DND-41 (cell line): Measurements from ENCODE around the gene AFAP1L1.

Experiments
- ATAC-seq: fragments of 200-7000 bp; cut with Tn5 transposase; 3 replicates; pipeline ENCODE4 v1.9.1; 2021; ENCODE audit warnings: low read depth; ENCODE audit not compliant: insufficient read depth
- DNase-seq: peaks from one replicate; pipeline ENCODE4 v3.0.0-alpha.2; 2020
- H2AFZ ChIP-seq: 2 replicates; pipeline ENCODE4 v1.6.0; 2012; ENCODE audit warnings: low read depth, low read length
- H3K27ac ChIP-seq: 2 replicates; pipeline ENCODE4 v1.5.1; 2012; ENCODE audit warnings: low read length, inconsistent platforms
- H3K27me3 ChIP-seq: fragments of 200-600 bp; sonication (generic); 2 replicates; pipeline ENCODE4 v1.6.0; 2012; ENCODE audit warnings: low read length, mild to moderate bottlenecking, inconsistent platforms; ENCODE audit not compliant: insufficient read depth, poor library complexity
- H3K36me3 ChIP-seq: 2 replicates; pipeline ENCODE4 v1.5.1; 2012; ENCODE audit warnings: low read length, inconsistent platforms; ENCODE audit not compliant: insufficient read depth
- H3K4me1 ChIP-seq: 2 replicates; pipeline ENCODE4 v1.5.1; 2012; ENCODE audit warnings: mild to moderate bottlenecking, low read length; ENCODE audit not compliant: insufficient read depth
- H3K4me2 ChIP-seq: 2 replicates; pipeline ENCODE4 v1.6.0; 2012; ENCODE audit warnings: mild to moderate bottlenecking, moderate library complexity, low read length, inconsistent platforms; ENCODE audit not compliant: insufficient read depth
- H3K4me3 ChIP-seq, 2 experiments: fragments of 200-600 bp in 1 of 2; shearing (Covaris generic) in 1 of 2; 2 replicates each; pipeline ENCODE4 v1.5.1; 2012 to 2016; ENCODE audit warnings: inconsistent platforms in 2 of 2, low read length in 2 of 2, mild to moderate bottlenecking in 2 of 2, low read depth in 1 of 2, moderate library complexity in 1 of 2
- H3K79me2 ChIP-seq: 2 replicates; pipeline ENCODE4 v1.6.0; 2012; ENCODE audit warnings: low read length, inconsistent platforms; ENCODE audit not compliant: insufficient read depth
- H3K9ac ChIP-seq: 2 replicates; pipeline ENCODE4 v1.6.0; 2012; ENCODE audit warnings: low read depth, mild to moderate bottlenecking, inconsistent platforms, low read length, moderate library complexity
- H3K9me3 ChIP-seq: 2 replicates; pipeline ENCODE4 v1.5.1; 2012; ENCODE audit warnings: low read length, moderate library complexity, mild to moderate bottlenecking, inconsistent platforms; ENCODE audit not compliant: insufficient read depth, severe bottlenecking
- H4K20me1 ChIP-seq: 2 replicates; pipeline ENCODE4 v1.6.0; 2012; ENCODE audit warnings: low read length; ENCODE audit not compliant: insufficient read depth
- EZH2 ChIP-seq: IDR thresholded peaks from 3 replicates; pipeline ENCODE4 v1.6.1; 2012; ENCODE audit warnings: borderline replicate concordance, low read depth, mild to moderate bottlenecking, moderate library complexity, low read length, inconsistent platforms; ENCODE audit not compliant: severe bottlenecking
- TF ChIP-seq, protein P1 (sequence below): IDR thresholded peaks from 2 replicates; pipeline ENCODE4 v1.5.1; 2012; ENCODE audit warnings: borderline replicate concordance, low read length, moderate library complexity, mild to moderate bottlenecking; ENCODE audit not compliant: poor library complexity, severe bottlenecking; ENCODE audit errors: extremely low read depth

Gene AFAP1L1

DNA sequence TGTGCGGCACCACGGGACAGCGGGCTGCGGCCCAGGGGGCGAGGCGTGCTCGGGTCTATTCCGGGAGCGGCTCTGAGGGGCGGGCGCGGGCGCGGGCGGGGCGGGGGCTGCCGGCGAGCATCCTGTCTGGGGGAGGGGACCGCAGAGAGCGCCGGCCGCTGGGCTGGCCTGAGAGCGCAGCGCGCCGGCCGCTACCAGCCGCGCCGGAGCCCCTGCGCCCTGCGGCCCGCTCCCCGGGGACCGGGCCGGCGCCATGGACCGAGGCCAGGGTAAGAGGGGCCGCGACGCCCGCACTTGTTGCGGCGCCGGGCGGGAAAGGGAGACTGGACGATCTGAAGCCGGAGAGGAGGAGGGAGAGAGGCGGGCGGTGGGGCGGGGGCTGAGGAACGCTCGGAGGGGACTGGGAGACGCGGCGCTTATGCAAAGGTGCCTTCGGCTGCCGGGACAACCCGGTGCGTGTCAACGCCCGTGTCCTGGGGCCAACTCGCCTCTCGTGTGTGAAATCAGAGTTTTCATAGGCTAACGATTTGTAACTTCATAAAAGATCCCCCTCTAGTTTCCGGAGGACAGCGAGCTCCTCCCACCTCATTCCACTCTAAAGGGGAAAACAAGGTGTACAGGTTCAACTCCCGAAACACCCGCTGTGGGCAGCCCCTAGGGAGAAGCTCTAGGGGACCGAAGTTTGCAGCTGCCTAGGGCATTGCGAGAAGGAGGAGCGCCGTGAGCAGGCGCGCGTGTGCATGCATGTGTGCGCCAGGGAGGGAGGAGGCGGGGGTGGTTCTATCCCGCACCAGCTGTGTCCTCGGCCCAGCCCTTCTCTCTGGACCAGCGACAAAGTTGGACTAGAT lies at the start of gene AFAP1L1:
TSS of gene AFAP1L1 (plus strand) at position 144 of the 848 bp plus-strand sequence. CDS start at position 254, 110 bp downstream.
- no peak within 1 kb of the TSS for H3K4me2 ChIP-seq
- H3K9ac ChIP-seq = no peak within 1 kb of the TSS
- ATAC-seq (no peak), DNase-seq (no peak)
- no peak for TF ChIP-seq EZH2
- TF ChIP-seq, protein P1, sequence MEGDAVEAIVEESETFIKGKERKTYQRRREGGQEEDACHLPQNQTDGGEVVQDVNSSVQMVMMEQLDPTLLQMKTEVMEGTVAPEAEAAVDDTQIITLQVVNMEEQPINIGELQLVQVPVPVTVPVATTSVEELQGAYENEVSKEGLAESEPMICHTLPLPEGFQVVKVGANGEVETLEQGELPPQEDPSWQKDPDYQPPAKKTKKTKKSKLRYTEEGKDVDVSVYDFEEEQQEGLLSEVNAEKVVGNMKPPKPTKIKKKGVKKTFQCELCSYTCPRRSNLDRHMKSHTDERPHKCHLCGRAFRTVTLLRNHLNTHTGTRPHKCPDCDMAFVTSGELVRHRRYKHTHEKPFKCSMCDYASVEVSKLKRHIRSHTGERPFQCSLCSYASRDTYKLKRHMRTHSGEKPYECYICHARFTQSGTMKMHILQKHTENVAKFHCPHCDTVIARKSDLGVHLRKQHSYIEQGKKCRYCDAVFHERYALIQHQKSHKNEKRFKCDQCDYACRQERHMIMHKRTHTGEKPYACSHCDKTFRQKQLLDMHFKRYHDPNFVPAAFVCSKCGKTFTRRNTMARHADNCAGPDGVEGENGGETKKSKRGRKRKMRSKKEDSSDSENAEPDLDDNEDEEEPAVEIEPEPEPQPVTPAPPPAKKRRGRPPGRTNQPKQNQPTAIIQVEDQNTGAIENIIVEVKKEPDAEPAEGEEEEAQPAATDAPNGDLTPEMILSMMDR = no peak
- H2AFZ ChIP-seq = no peak within 1 kb of the TSS
- H3K36me3 ChIP-seq = no peaks in the 10 kb centered on the region
- H3K4me1 ChIP-seq = no peaks in the 10 kb centered on the region
- H3K79me2 ChIP-seq = no peaks in the 10 kb centered on the region
- no peaks in the 10 kb centered on the region for H4K20me1 ChIP-seq
- no peaks in the 10 kb centered on the region for H3K27me3 ChIP-seq
- no peak within 1 kb of the TSS for H3K4me3 ChIP-seq
- H3K9me3 ChIP-seq = peaks cover 9% of the 10 kb centered on the region
- H3K27ac ChIP-seq = no peak within 1 kb of the TSS

DNA sequence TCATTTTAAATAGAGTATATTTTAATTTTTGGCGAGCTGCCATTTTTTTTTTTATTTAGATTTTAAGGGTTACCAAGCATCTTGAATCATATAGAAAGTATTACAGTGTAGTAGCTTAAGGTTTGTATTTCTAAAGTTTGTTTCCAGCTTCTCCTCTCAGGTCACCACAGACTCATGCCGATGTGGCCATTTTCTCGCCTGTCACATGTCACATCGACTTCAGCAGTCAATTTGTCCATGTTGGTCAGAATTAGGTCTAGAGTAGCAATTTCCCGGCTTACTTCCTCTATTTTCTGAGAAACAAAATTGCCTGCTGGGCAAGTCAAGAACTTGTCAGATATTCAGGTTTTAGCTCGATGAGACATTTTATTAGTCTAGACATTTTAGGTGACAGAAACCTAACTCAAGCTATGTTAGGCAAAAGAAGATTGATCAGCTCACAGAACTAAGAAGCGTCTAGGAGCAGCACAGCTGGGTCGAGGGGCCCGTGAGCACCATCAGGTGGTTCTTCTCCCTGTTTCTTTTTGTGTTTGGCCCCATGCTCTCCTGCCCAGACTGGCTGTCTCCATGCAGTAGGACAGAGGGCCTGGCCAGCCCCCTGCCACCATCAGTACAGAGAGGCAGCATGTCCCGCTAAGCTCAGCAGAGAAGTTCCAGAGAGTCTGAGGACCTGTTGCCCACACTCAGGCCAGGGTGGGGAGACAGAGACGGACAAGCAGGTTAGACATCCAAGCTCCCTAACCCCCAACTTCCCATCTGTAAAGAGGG lies 48.4 kb upstream of the AFAP1L1 start:
- H4K20me1 ChIP-seq = no peaks in the 10 kb centered on the region
- no peaks in the 10 kb centered on the region for H3K79me2 ChIP-seq
- no peaks in the 10 kb centered on the region for H3K27me3 ChIP-seq
- H3K9me3 ChIP-seq = no peaks in the 10 kb centered on the region
- H3K27ac ChIP-seq = no peak overlapping the region
- no peak overlapping the region for H3K4me2 ChIP-seq
- no peaks in the 10 kb centered on the region for H3K4me1 ChIP-seq
- H3K36me3 ChIP-seq = no peaks in the 10 kb centered on the region
- H2AFZ ChIP-seq = no peak overlapping the region
- H3K4me3 ChIP-seq = no peak overlapping the region
- TF ChIP-seq, protein P1 = no peak
- no peak for TF ChIP-seq EZH2
- no peak overlapping the region for H3K9ac ChIP-seq
- ATAC-seq (no peak), DNase-seq (no peak)

DNA sequence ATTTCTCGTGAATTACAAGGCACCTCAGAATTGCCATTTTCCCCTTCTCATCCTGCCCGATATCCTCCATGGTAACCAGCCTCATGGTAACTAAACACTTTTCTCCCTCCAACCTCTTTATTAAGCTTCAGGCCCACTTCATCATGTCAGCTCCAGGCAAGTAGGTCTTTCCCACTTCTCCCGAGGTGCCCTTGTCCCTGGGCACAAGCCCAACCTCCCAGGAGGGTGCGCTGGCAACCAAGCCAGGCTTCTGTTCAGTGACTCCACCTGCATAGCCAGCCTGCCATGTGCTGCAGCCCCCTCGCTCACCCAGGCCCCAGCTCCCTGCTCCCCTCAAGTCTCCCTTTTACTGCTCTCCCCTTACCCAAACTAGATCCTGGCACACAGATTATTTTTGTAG lies 47.4 kb upstream of the AFAP1L1 start:
- no peak overlapping the region for H3K4me3 ChIP-seq
- H2AFZ ChIP-seq = no peak overlapping the region
- H3K79me2 ChIP-seq = no peaks in the 10 kb centered on the region
- no peak for DNase-seq
- H3K4me1 ChIP-seq = no peaks in the 10 kb centered on the region
- no peak overlapping the region for H3K27ac ChIP-seq
- no peaks in the 10 kb centered on the region for H3K9me3 ChIP-seq
- ATAC-seq = no peak
- no peaks in the 10 kb centered on the region for H4K20me1 ChIP-seq
- H3K36me3 ChIP-seq = no peaks in the 10 kb centered on the region
- H3K9ac ChIP-seq = no peak overlapping the region
- H3K4me2 ChIP-seq = no peak overlapping the region
- no peak for TF ChIP-seq EZH2
- TF ChIP-seq, protein P1 = no peak
- no peaks in the 10 kb centered on the region for H3K27me3 ChIP-seq
